Activated gamma-delta T cell treated with anti-CD3 and anti-CD28 coated beads, Interleukin-2, amount 50 U/mL, for 16 hours (primary cell): ENCODE data around the gene SUN2.
"Not testable (repeated sequence)": the region's sequence is repeated elsewhere in the genome, so short reads cannot be mapped to it uniquely, and the experiment has no call there.

Source experiments
- DNase-seq: peaks from one replicate; pipeline ENCODE4 v3.0.0-alpha.2; 2020; ENCODE audit warnings: low read depth

The SUN2 gene

GRCh38 chr22:38755911-38756532, at the start of gene SUN2:
Gene SUN2 (minus strand): TSS chr22:38755998. CDS start chr22:38752628, 3,370 bp downstream.
- peak; percentile 91 for DNase-seq

GRCh38 chr22:38805041-38805593, 49.3 kb upstream of the SUN2 start:
- DNase-seq = not testable (repeated sequence)

GRCh38 chr22:38802671-38803121, 46.9 kb upstream of the SUN2 start:
- DNase-seq = no peak

- DNase-seq = no peak
Observed at GRCh38 chr22:38799265-38800002, 43.6 kb upstream of the SUN2 start.

- no peak for DNase-seq
Observed at GRCh38 chr22:38798496-38798895, 42.7 kb upstream of the SUN2 start.

- no peak for DNase-seq
Observed at GRCh38 chr22:38796262-38796957, 40.6 kb upstream of the SUN2 start.

- no peak for DNase-seq
Observed at GRCh38 chr22:38795569-38795968, 39.8 kb upstream of the SUN2 start.

- peak; percentile 89 for DNase-seq
Observed at GRCh38 chr22:38793721-38794466, 38.1 kb upstream of the SUN2 start, which contains the start of gene DNAL4. Gene DNAL4 (minus strand): TSS chr22:38794143. CDS start chr22:38782731, 11,412 bp downstream.

GRCh38 chr22:38793317-38793716, 37.5 kb upstream of the SUN2 start:
- no peak for DNase-seq

GRCh38 chr22:38792833-38793232, 37.0 kb upstream of the SUN2 start:
- DNase-seq = no peak

- no peak for DNase-seq
Observed at GRCh38 chr22:38789606-38790005, 33.8 kb upstream of the SUN2 start.

GRCh38 chr22:38788846-38789245, 33.0 kb upstream of the SUN2 start:
- no peak for DNase-seq

- no peak for DNase-seq
Observed at GRCh38 chr22:38788021-38788816, 32.4 kb upstream of the SUN2 start.

- DNase-seq = no peak
Observed at GRCh38 chr22:38786631-38787030, 30.8 kb upstream of the SUN2 start.

- no peak for DNase-seq
Observed at GRCh38 chr22:38784856-38785255, 29.1 kb upstream of the SUN2 start.

GRCh38 chr22:38784035-38784434, 28.2 kb upstream of the SUN2 start:
- no peak for DNase-seq

GRCh38 chr22:38783095-38783615, 27.4 kb upstream of the SUN2 start:
- no peak for DNase-seq

GRCh38 chr22:38782402-38783094, 26.8 kb upstream of the SUN2 start:
- no peak for DNase-seq

GRCh38 chr22:38781033-38781432, 25.2 kb upstream of the SUN2 start:
- DNase-seq = no peak

- DNase-seq = no peak
Observed at GRCh38 chr22:38777087-38777671, 21.4 kb upstream of the SUN2 start.
